Anterior cingulate cortex (tissue), 58 donors: Measurements from ENCODE around the gene LKAAEAR1.

Experiments used
- DNase-seq, 58 donors: peaks; one replicate each; lab custom pipeline; 2025; lab: John Stamatoyannopoulos, UW

The LKAAEAR1 gene

GRCh38 chr20:64055396-64055892, 28.8 kb downstream of the LKAAEAR1 start:
- DNase-seq = no peak

- DNase-seq = no peak
These were observed 30.1 kb downstream of the LKAAEAR1 start for GRCh38 chr20:64053841-64054661.

GRCh38 chr20:64052987-64053840, 31.0 kb downstream of the LKAAEAR1 start:
- no peak for DNase-seq

GRCh38 chr20:64052326-64052722, 31.9 kb downstream of the LKAAEAR1 start:
- no peak for DNase-seq

- DNase-seq = no peak
These were observed 32.5 kb downstream of the LKAAEAR1 start for GRCh38 chr20:64051561-64052325.

GRCh38 chr20:64051033-64051452, 33.2 kb downstream of the LKAAEAR1 start:
- DNase-seq = no peak

GRCh38 chr20:64050261-64051032, 33.8 kb downstream of the LKAAEAR1 start:
- DNase-seq = no peak

GRCh38 chr20:64049878-64050260, 34.3 kb downstream of the LKAAEAR1 start:
- DNase-seq = no peak

GRCh38 chr20:64049060-64049877, 34.9 kb downstream of the LKAAEAR1 start, which contains the start of gene SOX18:
SOX18 (minus strand) TSS chr20:64049639; CDS start chr20:64049516, 123 bp downstream.
- no peak for DNase-seq

- DNase-seq = no peak
These were observed 35.7 kb downstream of the LKAAEAR1 start for GRCh38 chr20:64048402-64049044.

- DNase-seq = no peak
These were observed 36.2 kb downstream of the LKAAEAR1 start for GRCh38 chr20:64047968-64048401.

GRCh38 chr20:64047046-64047389, 37.2 kb downstream of the LKAAEAR1 start:
- DNase-seq = no peak

- DNase-seq = no peak
These were observed 38.7 kb downstream of the LKAAEAR1 start for GRCh38 chr20:64045346-64046011.

GRCh38 chr20:64044484-64045247, 39.5 kb downstream of the LKAAEAR1 start:
- DNase-seq = no peak

GRCh38 chr20:64043768-64044167, 40.4 kb downstream of the LKAAEAR1 start:
- DNase-seq = no peak

GRCh38 chr20:64042054-64042781, 42.0 kb downstream of the LKAAEAR1 start:
- DNase-seq = no peak

GRCh38 chr20:64041781-64042053, 42.5 kb downstream of the LKAAEAR1 start:
- DNase-seq = no peak
